HepG2 (cell line): ENCODE data around the gene RNF183. TPM values are rescaled to one million over a fixed set of nuclear protein-coding genes. Genes with fewer than 3 reads are reported as not detected.

Experiments used
- ATAC-seq: fragments of 200-7000 bp; cut with Tn5 transposase; 3 replicates; pipeline ENCODE4 v1.9.1; 2020; ENCODE audit warnings: mild to moderate bottlenecking, moderate library complexity
- BruUV-seq: library from RNA; stranded (reverse); fragments of 400-500 nt; replicated peaks from 2 replicates; lab custom pipeline; 2021; lab: Mats Ljungman, UMichigan
- CTCF ChIA-PET: fragments of 300-600 bp; formaldehyde crosslinking; extraction: SDS; loops from one replicate; lab custom pipeline; 2021; ENCODE audit warnings: low total read pairs, inconsistent platforms, low intra/inter-chr PET ratio; lab: Yijun Ruan, JAX
- POLR2A ChIA-PET: fragments of 350-600 bp; sonication (Branson Sonifier 250); formaldehyde crosslinking; loops from one replicate; lab custom pipeline; 2020; ENCODE audit warnings: antibody characterized with exemption, inconsistent platforms; lab: Yijun Ruan, JAX
- DNase-seq: peaks from one replicate; pipeline ENCODE4 v3.0.0-alpha.2; 2015; ENCODE audit warnings: low spot score
- FAIRE-seq: peaks from 3 replicates; lab custom pipeline; 2011; peaks lifted over from hg19 to GRCh38; lab: Jason Lieb, UNC
- H2AFZ ChIP-seq: one replicate; pipeline ENCODE4 v1.6.1; 2011; ENCODE audit warnings: low read length, inconsistent platforms
- H3K27ac ChIP-seq: fragments of 300-600 bp; 3 replicates; pipeline ENCODE4 v1.8.0; 2011; ENCODE audit warnings: mixed run types, mild to moderate bottlenecking, mixed read lengths, low read length, inconsistent platforms; ENCODE audit not compliant: insufficient read depth; ENCODE audit errors: extremely low read length
- H3K27me3 ChIP-seq, 2 experiments: fragments of 200-600 bp in 1 of 2; 2 replicates in 1 of 2; 3 replicates in 1 of 2; pipeline versions ENCODE4 v1.6.0 to v1.8.0; 2011; ENCODE audit warnings: low read length in 2 of 2, mild to moderate bottlenecking in 2 of 2, moderate library complexity in 2 of 2, inconsistent platforms in 1 of 2; ENCODE audit not compliant: insufficient read depth in 2 of 2, control insufficient read depth in 1 of 2
- H3K36me3 ChIP-seq, 2 experiments: fragments of 200-600 bp in 1 of 2; replicated peaks in 1 of 2; 2 replicates in 1 of 2; 3 replicates in 1 of 2; pipeline versions ENCODE4 v1.5.1 to v1.8.0; 2011; ENCODE audit warnings: low read length in 2 of 2, inconsistent platforms in 1 of 2; ENCODE audit not compliant: insufficient read depth in 2 of 2, control insufficient read depth in 1 of 2
- H3K4me1 ChIP-seq: 2 replicates; pipeline ENCODE4 v1.5.1; 2012; ENCODE audit warnings: low read length, inconsistent platforms; ENCODE audit not compliant: insufficient read depth
- H3K4me2 ChIP-seq: 2 replicates; pipeline ENCODE4 v1.6.0; 2011; ENCODE audit warnings: low read depth, low read length, inconsistent platforms
- H3K4me3 ChIP-seq, 3 experiments: fragments of 200-600 bp in 1 of 3; sonication (generic), shearing (Covaris generic) in 1 of 3; replicated peaks in 1 of 3; 2 replicates each; pipeline ENCODE4 v1.5.1; 2011 to 2016; ENCODE audit warnings: low read length in 3 of 3, inconsistent platforms in 2 of 3, low read depth in 2 of 3, mild to moderate bottlenecking in 2 of 3, control low read depth in 1 of 3, mixed read lengths in 1 of 3; ENCODE audit not compliant: insufficient read depth in 1 of 3
- H3K79me2 ChIP-seq: one replicate; pipeline ENCODE4 v1.6.1; 2011; ENCODE audit warnings: low read length, inconsistent platforms; ENCODE audit not compliant: insufficient read depth
- H3K9ac ChIP-seq: 2 replicates; pipeline ENCODE4 v1.6.0; 2011; ENCODE audit warnings: mild to moderate bottlenecking, low read depth, low read length, inconsistent platforms; ENCODE audit not compliant: insufficient read depth
- H3K9me3 ChIP-seq: 2 replicates; pipeline ENCODE4 v1.5.1; 2012; ENCODE audit warnings: mild to moderate bottlenecking, low read length
- H4K20me1 ChIP-seq: 2 replicates; pipeline ENCODE4 v1.6.0; 2011; ENCODE audit warnings: inconsistent platforms, mild to moderate bottlenecking, low read length, moderate library complexity; ENCODE audit not compliant: insufficient read depth
- BHLHE40 ChIP-seq: IDR thresholded peaks from 2 replicates; pipeline ENCODE4 v1.6.1; 2011; ENCODE audit warnings: low read length, improper control_type of control experiment
- FIP1L1 ChIP-seq: fragments of 200-400 bp; formaldehyde crosslinking; IDR thresholded peaks from 2 replicates; pipeline ENCODE4 v1.6.1; 2018; ENCODE audit warnings: low read depth, mild to moderate bottlenecking, low read length, moderate library complexity, borderline replicate concordance; ENCODE audit not compliant: insufficient read depth
- GTF3A ChIP-seq: sonication (generic); formaldehyde crosslinking; conservative IDR thresholded peaks from 2 replicates; pipeline ENCODE4 v1.4.0; 2020; ENCODE audit warnings: mild to moderate bottlenecking, missing genetic modification reagents
- HOXA5 ChIP-seq: sonication (generic); formaldehyde crosslinking; IDR thresholded peaks from 2 replicates; pipeline ENCODE4 v1.4.0; 2020; ENCODE audit warnings: missing genetic modification reagents
- KAT2B ChIP-seq: fragments of 150-350 bp; IDR thresholded peaks from 2 replicates; pipeline ENCODE4 v1.6.1; 2014; ENCODE audit warnings: low read depth, low read length, borderline replicate concordance
- MTA3 ChIP-seq: sonication (generic); formaldehyde crosslinking; IDR thresholded peaks from 2 replicates; pipeline ENCODE4 v1.4.0; 2020; ENCODE audit warnings: missing genetic modification reagents
- NFIC ChIP-seq: IDR thresholded peaks from 2 replicates; pipeline ENCODE4 v1.6.1; 2012; ENCODE audit warnings: mild to moderate bottlenecking, low read length, inconsistent platforms
- POGK ChIP-seq: sonication (generic); formaldehyde crosslinking; conservative IDR thresholded peaks from 2 replicates; pipeline ENCODE4 v1.8.0; 2022; ENCODE audit warnings: mild to moderate bottlenecking, moderate library complexity, missing genetic modification reagents
- SAP130 ChIP-seq: IDR thresholded peaks from 2 replicates; pipeline ENCODE4 v1.6.1; 2016; ENCODE audit warnings: low read depth
- TBP ChIP-seq: sonication (generic); formaldehyde crosslinking; IDR thresholded peaks from 2 replicates; pipeline ENCODE4 v1.5.0; 2020; ENCODE audit warnings: missing genetic modification reagents
- THAP11 ChIP-seq: IDR thresholded peaks from 2 replicates; pipeline ENCODE4 v1.6.1; 2016; ENCODE audit warnings: missing biosample characterization, missing genetic modification reagents
- ZBTB21 ChIP-seq: sonication (generic); formaldehyde crosslinking; IDR thresholded peaks from 2 replicates; pipeline ENCODE4 v1.4.0; 2020; ENCODE audit warnings: missing genetic modification reagents
- ZBTB34 ChIP-seq: sonication (generic); formaldehyde crosslinking; IDR thresholded peaks from 2 replicates; pipeline ENCODE4 v1.8.0; 2022; ENCODE audit warnings: mild to moderate bottlenecking, missing genetic modification reagents
- ZFY ChIP-seq: sonication (generic); formaldehyde crosslinking; IDR thresholded peaks from 2 replicates; pipeline ENCODE4 v1.4.0; 2020; ENCODE audit warnings: missing genetic modification reagents
- ZNF253 ChIP-seq: sonication (generic); formaldehyde crosslinking; IDR thresholded peaks from 2 replicates; pipeline ENCODE4 v1.8.0; 2022; ENCODE audit warnings: mild to moderate bottlenecking, missing genetic modification reagents, borderline replicate concordance
- ZNF451 ChIP-seq: sonication (generic); formaldehyde crosslinking; IDR thresholded peaks from 2 replicates; pipeline ENCODE4 v1.5.0; 2020; ENCODE audit warnings: mild to moderate bottlenecking, missing genetic modification reagents
- ZNF567 ChIP-seq: sonication (generic); formaldehyde crosslinking; IDR thresholded peaks from 2 replicates; pipeline ENCODE4 v1.8.1; 2023; ENCODE audit warnings: mild to moderate bottlenecking, missing genetic modification reagents, borderline replicate concordance
- WGBS: methylation state at CpG from one replicate; pipeline ENCODE4 v1.1.6; 2017; ENCODE audit warnings: low lambda C conversion rate; 5-methylcytosine and 5-hydroxymethylcytosine counted together
- in situ Hi-C: cut with HindIII; loops from 2 replicates; pipeline ENCODE4 v1.10.0; 2017; ENCODE audit warnings: low pct_unique_long_range_greater_than_20kb; ENCODE audit not compliant: extremely low pct_ligation_motif_present
- intact Hi-C: fragments of 100-400 bp; cut with micrococcal nuclease; formaldehyde crosslinking; loops from one replicate; pipeline ENCODE4 v1.10.0; 2022; ENCODE audit not compliant: unreplicated experiment
- polyA plus RNA-seq, 8 experiments: library from polyadenylated mRNA; depleted of rRNA in 3 of 8; stranded (reverse) in 7 of 8; unstranded in 1 of 8; fragments of >200 nt; fragmentation: Illumina TruSeq in 4 of 8; extraction: Trizol in 4 of 8; gene quantifications; 2 replicates each; pipeline versions ENCODE4 v1.2.1 to v1.2.3, GENCODE V29; 2011 to 2016; ENCODE audit warnings: low read depth in 4 of 8, missing spikeins in 1 of 8, mixed read lengths in 1 of 8; ENCODE audit not compliant: insufficient read depth in 1 of 8
- total RNA-seq, 5 experiments: library from RNA; depleted of rRNA; stranded (reverse); fragments of >200 nt; fragmentation: Illumina TruSeq; extraction: Trizol; gene quantifications; 2 replicates each; pipeline ENCODE4 v1.2.3, GENCODE V29; 2016; ENCODE audit warnings: low read depth in 1 of 5

RNF183 gene
- total and polyA plus RNA-seq, 2 of the 13 experiments (the other 11 are each of a cell fraction or from before 2014, with no cell fraction given), result 0.13 to 6.5 TPM

DNA sequence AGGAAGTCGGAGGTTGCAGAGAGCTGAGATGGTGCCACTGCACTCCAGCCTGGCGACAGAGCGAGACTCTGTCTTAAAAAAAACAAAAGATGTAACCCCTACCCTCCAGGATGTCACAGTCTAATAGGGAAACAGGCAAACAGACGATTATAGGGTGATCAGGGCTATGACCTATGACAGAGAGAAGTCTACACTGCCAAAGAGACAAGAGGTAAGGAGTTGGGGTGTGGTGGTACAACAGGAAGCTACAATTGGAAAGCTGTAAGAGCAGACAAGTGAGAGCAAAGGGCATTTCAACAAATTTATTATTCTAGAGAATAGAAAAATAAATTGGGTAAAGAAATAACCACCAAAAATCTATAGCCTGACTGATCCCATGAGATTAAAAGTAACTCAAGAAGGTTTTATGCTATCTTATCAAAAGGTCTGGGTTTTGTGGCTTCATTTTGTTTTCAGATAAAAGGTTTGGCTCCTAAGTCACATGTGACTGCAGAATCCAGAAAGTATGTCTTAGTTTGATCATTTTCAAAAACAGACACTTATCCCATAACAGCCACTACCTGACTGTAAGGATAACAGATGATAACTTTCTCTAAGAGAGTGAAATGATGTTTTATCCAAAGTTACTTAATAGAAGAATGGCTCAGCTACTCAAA is 35.1 kb downstream of the RNF183 start:
- TF ChIP-seq ZBTB34 (no peak), KAT2B (no peak)
- WGBS, result 92% methylated on average over 4 of the region's 4 CpGs
- BruUV-seq, result no TSS peak

GRCh38 chr9:113266174-113266573 is 37.0 kb downstream of the RNF183 start:
- no peaks in the 10 kb centered on the region for H3K79me2 ChIP-seq
- 79% methylated on average over 3 of the region's 3 CpGs for WGBS
- H3K4me2 ChIP-seq, result no peak overlapping the region
- FAIRE-seq, result no peak
- ChIA-PET CTCF (no interaction called here), POLR2A (interaction anchor here (1.3 kb wide), 1 partner anchor 9 kb away, joined by 4 read pairs; no protein-coding TSS in a partner anchor)
- intact Hi-C loops (no loop called here), in situ Hi-C loops (no loop called here)
- no peak overlapping the region for H3K9ac ChIP-seq
- no peak for ATAC-seq
- H3K27me3 ChIP-seq, result no peaks in the 10 kb centered on the region
- no peak overlapping the region for H3K27ac ChIP-seq
- BruUV-seq, result no TSS peak
- no peak for DNase-seq
- H3K9me3 ChIP-seq, result no peaks in the 10 kb centered on the region
- H3K4me3 ChIP-seq, result no peak overlapping the region
- no peak overlapping the region for H2AFZ ChIP-seq
- H3K36me3 ChIP-seq, result peaks cover 11 to 44% of the 10 kb centered on the region in 2 experiments
- no peaks in the 10 kb centered on the region for H4K20me1 ChIP-seq
- peaks cover 18% of the 10 kb centered on the region for H3K4me1 ChIP-seq
- TF ChIP-seq HOXA5 (CRISPR knock-in tag), result no peak
- no peak for TF ChIP-seq GTF3A (CRISPR knock-in tag)
- TF ChIP-seq MTA3, result no peak
- no peak for TF ChIP-seq ZBTB21
- no peak for TF ChIP-seq ZNF253 (CRISPR knock-in tag)
- no peak for TF ChIP-seq ZFY
- TF ChIP-seq SAP130, result no peak
- TF ChIP-seq ZNF567 (CRISPR knock-in tag), result no peak
- TF ChIP-seq BHLHE40, result no peak
- TF ChIP-seq NFIC, result no peak
- no peak for TF ChIP-seq THAP11 (CRISPR knock-in tag)
- no peak for TF ChIP-seq FIP1L1
- no peak for TF ChIP-seq ZNF451 (CRISPR knock-in tag)
- TF ChIP-seq POGK (CRISPR knock-in tag), result no peak
- no peak for TF ChIP-seq TBP (CRISPR knock-in tag)

More for the DNA sequence above, 35.1 kb downstream of the RNF183 start:
- Histone ChIP-seq H2AFZ (no peak overlapping the region), H3K9me3 (no peaks in the 10 kb centered on the region), H3K4me2 (no peak overlapping the region), H3K27ac (no peak overlapping the region), H4K20me1 (no peaks in the 10 kb centered on the region), H3K4me1 (0 out of 2 replicates have a peak, but pooled peaks cover under 1% of the 10 kb centered on the region), H3K9ac (no peak overlapping the region), H3K79me2 (no peaks in the 10 kb centered on the region), H3K27me3 (no peaks in the 10 kb centered on the region), H3K36me3 (peaks cover 14 to 47% of the 10 kb centered on the region in 2 experiments), H3K4me3 (no peak overlapping the region)
- ATAC-seq, result no peak; the same call in 2 of the 3 replicates
- DNase-seq, result no peak
- POLR2A ChIA-PET, result no interaction called here
- no peak for FAIRE-seq
- intact Hi-C loops, result no loop called here
- in situ Hi-C loops, result no loop called here
- CTCF ChIA-PET, result no interaction called here
